ENCODE measurements around the gene ACVRL1.

GRCh38 chr12:51949342-51950030 lies 42.2 kb downstream of the ACVRL1 start:
- TF ChIP-seq CTCF (IDR thresholded peaks at IDR 0.05; ENCODE audit: poor library complexity) (no peak), EZH2phosphoT487 (IDR thresholded peaks at IDR 0.05; ENCODE audit: low read depth, severe bottlenecking, unreplicated experiment) (no peak)
